Right atrium auricular region (tissue), 2 donors: ENCODE data around the gene TBL3. TPM values are rescaled to one million over a fixed set of nuclear protein-coding genes. Genes with fewer than 3 reads are reported as not detected.

Source experiments
- DNase-seq: peaks from one replicate; pipeline ENCODE4 v3.0.0-alpha.2; 2019; ENCODE audit warnings: low spot score
- H3K27ac ChIP-seq, 2 donors: fragments of 200-600 bp; sonication (generic); 1 replicate in 1 of 2; 2 replicates in 1 of 2; pipeline ENCODE4 v1.5.1; 2016 to 2019
- H3K27me3 ChIP-seq, 2 donors: fragments of 200-600 bp; sonication (generic); one replicate each; pipeline versions ENCODE4 v1.5.1 to v1.6.0; 2017 to 2019
- H3K36me3 ChIP-seq: fragments of 200-600 bp; sonication (generic); one replicate; pipeline ENCODE4 v1.5.1; 2016
- H3K4me1 ChIP-seq, 2 donors: fragments of 200-600 bp; sonication (generic); one replicate each; pipeline versions ENCODE4 v1.5.1 to v1.6.0; 2017 to 2019
- H3K4me3 ChIP-seq, 2 donors: fragments of 200-600 bp; sonication (generic); 1 replicate in 1 of 2; 2 replicates in 1 of 2; pipeline ENCODE4 v1.5.1; 2017 to 2019; ENCODE audit warnings: mild to moderate bottlenecking in 1 of 2, moderate library complexity in 1 of 2
- H3K9me3 ChIP-seq, 2 donors: fragments of 200-600 bp; sonication (generic); one replicate each; pipeline ENCODE4 v1.5.1; 2019
- CTCF ChIP-seq, 2 donors: fragments of 200-600 bp; sonication (generic); IDR thresholded peaks; one replicate each; pipeline ENCODE4 v1.5.1; 2019; ENCODE audit warnings: antibody characterized with exemption in 2 of 2
- total RNA-seq, 2 donors: library from RNA; depleted of rRNA; stranded (reverse); fragments of >200 nt; gene quantifications; one replicate each; pipeline ENCODE4 v1.1.0, GENCODE V29; 2016

TBL3 gene
- total RNA-seq, 2 donors from 2014 or later = 22.4 to 35.6 TPM

GRCh38 chr16:1978476-1979120 is 6.7 kb downstream of the TBL3 start:
- Histone ChIP-seq H3K4me1 (peaks cover 0 to 31% of the 10 kb centered on the region in 2 donors), H3K36me3 (peaks cover 47% of the 10 kb centered on the region), H3K27ac (no peak overlapping the region), H3K4me3 (no peak overlapping the region), H3K9me3 (no peaks in the 10 kb centered on the region), H3K27me3 (peaks cover 7 to 9% of the 10 kb centered on the region in 2 donors)
- no peak for TF ChIP-seq CTCF (IDR thresholded peaks at IDR 0.05)
- DNase-seq = no peak

GRCh38 chr16:1979271-1980029 is 7.6 kb downstream of the TBL3 start:
- H3K4me1 ChIP-seq = peaks cover 0 to 32% of the 10 kb centered on the region in 2 donors
- H3K27ac ChIP-seq = no peak overlapping the region
- H3K36me3 ChIP-seq = peaks cover 43% of the 10 kb centered on the region
- peaks cover 7 to 9% of the 10 kb centered on the region in 2 donors for H3K27me3 ChIP-seq
- H3K9me3 ChIP-seq = no peaks in the 10 kb centered on the region
- no peak overlapping the region for H3K4me3 ChIP-seq
- no peak for DNase-seq
- no peak for TF ChIP-seq CTCF (IDR thresholded peaks at IDR 0.05)

GRCh38 chr16:1980030-1980769 is 8.3 kb downstream of the TBL3 start:
- no peak overlapping the region for H3K4me3 ChIP-seq
- H3K27ac ChIP-seq = no peak overlapping the region
- H3K9me3 ChIP-seq = no peaks in the 10 kb centered on the region
- no peak for DNase-seq
- no peak for TF ChIP-seq CTCF (IDR thresholded peaks at IDR 0.05)
- peaks cover 0 to 40% of the 10 kb centered on the region in 2 donors for H3K4me1 ChIP-seq
- H3K27me3 ChIP-seq = peaks cover 7 to 9% of the 10 kb centered on the region in 2 donors
- H3K36me3 ChIP-seq = peaks cover 35% of the 10 kb centered on the region

GRCh38 chr16:1980770-1981087 is 8.9 kb downstream of the TBL3 start:
- H3K9me3 ChIP-seq = no peaks in the 10 kb centered on the region
- H3K27ac ChIP-seq = no peak overlapping the region
- peaks cover 0 to 42% of the 10 kb centered on the region in 2 donors for H3K4me1 ChIP-seq
- TF ChIP-seq CTCF (IDR thresholded peaks at IDR 0.05) = no peak
- peaks cover 7 to 9% of the 10 kb centered on the region in 2 donors for H3K27me3 ChIP-seq
- H3K4me3 ChIP-seq = no peak overlapping the region
- no peak for DNase-seq
- peaks cover 33% of the 10 kb centered on the region for H3K36me3 ChIP-seq

GRCh38 chr16:1981398-1981836 is 9.6 kb downstream of the TBL3 start, which contains the start of gene NOXO1:
TSS of gene NOXO1 (minus strand) at chr16:1981469. CDS start at chr16:1981179, 290 bp downstream.
- H3K27me3 ChIP-seq = peaks cover 7 to 9% of the 10 kb centered on the region in 2 donors
- no peak within 1 kb of the TSS for H3K27ac ChIP-seq
- peaks cover 0 to 42% of the 10 kb centered on the region in 2 donors for H3K4me1 ChIP-seq
- no peak within 1 kb of the TSS for H3K4me3 ChIP-seq
- peaks cover 33% of the 10 kb centered on the region for H3K36me3 ChIP-seq
- DNase-seq = no peak
- TF ChIP-seq CTCF (IDR thresholded peaks at IDR 0.05) = no peak
- no peaks in the 10 kb centered on the region for H3K9me3 ChIP-seq
